OCI-LY3 (cell line): ENCODE data around the gene LMNTD2.

Experiments used
- H2AFZ ChIP-seq: fragments of 200-600, 300-600 bp; shearing (Covaris generic); 2 replicates; pipeline ENCODE4 v1.6.0; 2014; ENCODE audit warnings: antibody characterized with exemption, low read depth, low read length
- H3K27ac ChIP-seq: fragments of 200-600, 300-600 bp; sonication (generic); 2 replicates; pipeline ENCODE4 v1.5.1; 2014; ENCODE audit warnings: mild to moderate bottlenecking, low read length, moderate library complexity, mixed read lengths
- H3K27me3 ChIP-seq: fragments of 200-600, 300-600 bp; sonication (generic); 2 replicates; pipeline ENCODE4 v1.6.1; 2014; ENCODE audit warnings: low read depth, low read length, mixed read lengths
- H3K36me3 ChIP-seq: fragments of 200-600, 300-600 bp; sonication (generic); replicated peaks from 2 replicates; pipeline ENCODE3; 2014; ENCODE audit warnings: low read depth, low read length, mixed read lengths
- H3K4me1 ChIP-seq: fragments of 300-600, 200-600 bp; sonication (generic); 2 replicates; pipeline ENCODE4 v1.6.1; 2014; ENCODE audit warnings: low read length, mixed read lengths
- H3K4me2 ChIP-seq: fragments of 200-600, 300-600 bp; sonication (generic); 2 replicates; pipeline ENCODE4 v1.6.1; 2014; ENCODE audit warnings: low read length, mixed read lengths
- H3K4me3 ChIP-seq: fragments of 300-600, 200-600 bp; sonication (generic); 2 replicates; pipeline ENCODE4 v1.5.1; 2014; ENCODE audit warnings: antibody characterized with exemption, mild to moderate bottlenecking, low read length, moderate library complexity
- H3K79me2 ChIP-seq: fragments of 300-600, 200-600 bp; shearing (Covaris generic); 2 replicates; pipeline ENCODE4 v1.6.1; 2014; ENCODE audit warnings: mild to moderate bottlenecking, low read length, mixed read lengths
- H3K9ac ChIP-seq: fragments of 300-600, 200-600 bp; shearing (Covaris generic); 2 replicates; pipeline ENCODE4 v1.6.0; 2014; ENCODE audit warnings: mild to moderate bottlenecking, low read length, moderate library complexity
- H3K9me3 ChIP-seq: fragments of 200-600, 300-600 bp; shearing (Covaris generic); 2 replicates; pipeline ENCODE4 v1.6.1; 2014; ENCODE audit warnings: low read length, mixed read lengths; ENCODE audit not compliant: insufficient read depth
- H4K20me1 ChIP-seq: fragments of 200-600, 300-600 bp; sonication (generic); 2 replicates; pipeline ENCODE4 v1.6.1; 2016; ENCODE audit warnings: low read length, mixed read lengths; ENCODE audit not compliant: insufficient read depth
- EZH2phosphoT487 ChIP-seq: fragments of 200-600 bp; shearing (Covaris generic); IDR thresholded peaks from 2 replicates; pipeline ENCODE4 v1.6.1; 2018; ENCODE audit warnings: antibody characterized with exemption, mixed run types, low read depth
- TF ChIP-seq, protein P1 (sequence below): fragments of 200-600, 300-600 bp; sonication (generic); IDR thresholded peaks from 2 replicates; pipeline ENCODE4 v1.5.1; 2014; ENCODE audit warnings: antibody characterized with exemption, low read length, low read depth

Gene LMNTD2

DNA sequence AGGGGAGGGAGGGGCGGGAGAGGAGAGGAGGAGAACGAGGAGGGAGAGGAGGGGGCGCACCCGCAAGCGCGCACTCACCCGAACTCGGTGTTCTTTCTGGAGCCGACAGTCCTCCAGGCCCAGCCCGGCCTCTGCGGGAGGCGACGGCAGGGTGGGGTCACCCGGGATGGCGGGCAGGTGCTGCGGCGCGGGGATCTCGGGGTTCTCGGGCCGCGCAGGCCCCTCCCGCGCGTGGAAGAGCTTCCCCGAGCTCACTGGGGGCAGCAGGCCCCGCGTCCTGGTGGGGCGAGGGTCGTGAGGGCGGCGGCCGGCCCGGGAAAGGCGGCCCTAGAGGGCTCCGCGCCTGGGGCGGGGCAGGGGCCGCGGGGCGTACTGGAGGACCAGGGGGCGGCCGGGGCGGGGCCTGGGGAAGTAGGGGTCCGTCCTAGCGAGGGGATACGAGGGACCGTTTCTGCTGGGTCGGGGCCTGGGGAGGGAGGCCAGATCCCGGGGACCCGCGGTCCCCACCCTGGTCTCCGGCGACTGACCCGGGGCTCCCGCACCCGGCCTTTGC is 5.2 kb downstream of the LMNTD2 start:
- TF ChIP-seq, protein P1, sequence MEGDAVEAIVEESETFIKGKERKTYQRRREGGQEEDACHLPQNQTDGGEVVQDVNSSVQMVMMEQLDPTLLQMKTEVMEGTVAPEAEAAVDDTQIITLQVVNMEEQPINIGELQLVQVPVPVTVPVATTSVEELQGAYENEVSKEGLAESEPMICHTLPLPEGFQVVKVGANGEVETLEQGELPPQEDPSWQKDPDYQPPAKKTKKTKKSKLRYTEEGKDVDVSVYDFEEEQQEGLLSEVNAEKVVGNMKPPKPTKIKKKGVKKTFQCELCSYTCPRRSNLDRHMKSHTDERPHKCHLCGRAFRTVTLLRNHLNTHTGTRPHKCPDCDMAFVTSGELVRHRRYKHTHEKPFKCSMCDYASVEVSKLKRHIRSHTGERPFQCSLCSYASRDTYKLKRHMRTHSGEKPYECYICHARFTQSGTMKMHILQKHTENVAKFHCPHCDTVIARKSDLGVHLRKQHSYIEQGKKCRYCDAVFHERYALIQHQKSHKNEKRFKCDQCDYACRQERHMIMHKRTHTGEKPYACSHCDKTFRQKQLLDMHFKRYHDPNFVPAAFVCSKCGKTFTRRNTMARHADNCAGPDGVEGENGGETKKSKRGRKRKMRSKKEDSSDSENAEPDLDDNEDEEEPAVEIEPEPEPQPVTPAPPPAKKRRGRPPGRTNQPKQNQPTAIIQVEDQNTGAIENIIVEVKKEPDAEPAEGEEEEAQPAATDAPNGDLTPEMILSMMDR = no peak
- TF ChIP-seq EZH2phosphoT487 = no peak

DNA sequence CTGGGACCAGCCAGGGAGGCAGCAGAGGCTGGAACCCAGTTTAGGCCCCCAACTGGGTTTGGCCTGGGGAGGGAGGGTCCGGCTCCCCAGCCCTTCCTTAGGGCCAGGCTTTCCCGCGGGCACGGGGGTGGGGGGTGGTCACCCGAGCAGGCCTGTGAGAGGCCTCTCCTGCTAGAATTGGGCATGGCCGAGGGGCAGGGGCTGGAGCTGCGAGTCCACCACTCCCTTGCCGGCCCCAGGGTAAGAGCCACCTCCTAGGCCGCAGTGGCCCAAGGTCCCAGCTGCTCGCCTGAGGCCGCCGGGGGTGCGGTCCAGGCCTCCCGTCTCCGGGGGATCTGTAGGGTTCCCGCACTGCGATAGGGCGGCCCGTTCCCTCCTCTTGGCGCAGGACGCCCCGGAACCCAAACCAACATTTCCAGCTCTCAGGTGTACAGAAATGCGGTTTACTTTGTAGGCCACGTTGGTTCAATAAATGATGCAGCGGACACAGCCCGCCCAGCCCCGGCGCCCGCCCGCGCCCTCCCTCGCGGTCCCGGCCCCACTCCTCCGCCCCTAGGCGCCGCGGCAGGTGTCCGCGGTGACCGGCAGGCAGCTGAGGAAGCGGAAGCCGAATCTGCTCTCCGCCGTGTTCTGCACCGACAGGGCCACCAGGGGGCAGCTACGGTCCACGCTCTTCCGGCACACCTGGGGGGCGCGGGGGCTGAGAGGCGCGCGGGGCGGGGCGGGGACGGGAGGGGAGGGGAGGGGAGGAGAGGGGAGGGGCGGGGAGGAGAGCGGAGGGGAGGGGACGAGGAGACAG is 5.9 kb downstream of the LMNTD2 start:
- peaks cover 13% of the 10 kb centered on the region; the same call in 1 of the 2 replicates for H3K4me1 ChIP-seq
- peak overlapping the region; percentile 82 for H3K4me2 ChIP-seq
- peak overlapping the region; percentile 49 for H3K9ac ChIP-seq
- H3K4me3 ChIP-seq = peak overlapping the region; percentile 74
- no peaks in the 10 kb centered on the region for H3K79me2 ChIP-seq
- no peaks in the 10 kb centered on the region for H3K9me3 ChIP-seq
- no peaks in the 10 kb centered on the region for H3K36me3 ChIP-seq
- no peaks in the 10 kb centered on the region for H4K20me1 ChIP-seq
- peak overlapping the region; percentile 6; the same call in 1 of the 2 replicates for H2AFZ ChIP-seq
- TF ChIP-seq, protein P1 = peak; percentile 46
- TF ChIP-seq EZH2phosphoT487 = no peak
- no peaks in the 10 kb centered on the region for H3K27me3 ChIP-seq
- H3K27ac ChIP-seq = no peak overlapping the region

More for the DNA sequence above, 5.2 kb downstream of the LMNTD2 start:
- Histone ChIP-seq H3K79me2 (no peaks in the 10 kb centered on the region), H3K9me3 (no peaks in the 10 kb centered on the region), H3K4me3 (peak overlapping the region; percentile 74), H4K20me1 (no peaks in the 10 kb centered on the region), H3K9ac (peak overlapping the region; percentile 37; the same call in 1 of the 2 replicates), H3K4me1 (peaks cover 18% of the 10 kb centered on the region), H2AFZ (0 out of 2 replicates have a peak overlapping the region, but pooled peaks have one; percentile 53), H3K36me3 (no peaks in the 10 kb centered on the region), H3K27me3 (no peaks in the 10 kb centered on the region), H3K4me2 (peak overlapping the region; percentile 82), H3K27ac (no peak overlapping the region)

GRCh38 chr11:553988-554340 is 6.6 kb downstream of the LMNTD2 start:
- Histone ChIP-seq H3K9me3 (no peaks in the 10 kb centered on the region), H2AFZ (no peak overlapping the region), H4K20me1 (no peaks in the 10 kb centered on the region), H3K36me3 (no peaks in the 10 kb centered on the region), H3K27me3 (no peaks in the 10 kb centered on the region), H3K9ac (peak overlapping the region; percentile 49; the same call in 1 of the 2 replicates), H3K79me2 (no peaks in the 10 kb centered on the region), H3K4me1 (0 out of 2 replicates have a peak, but pooled peaks cover 7% of the 10 kb centered on the region), H3K4me2 (peak overlapping the region; percentile 64), H3K4me3 (peak overlapping the region; percentile 73; the same call in 1 of the 2 replicates), H3K27ac (no peak overlapping the region)
- TF ChIP-seq EZH2phosphoT487 = no peak
- TF ChIP-seq, protein P1 = no peak
